GM23248 (cell line): ENCODE data around the gene SLC43A2.

Experiments used
- EZH2 ChIP-seq: fragments of 200-600 bp; sonication (generic); IDR thresholded peaks from 2 replicates; pipeline ENCODE4 v1.6.1; 2018; ENCODE audit warnings: antibody characterized with exemption, mild to moderate bottlenecking; ENCODE audit not compliant: insufficient read depth, poor library complexity, severe bottlenecking
- EZH2phosphoT487 ChIP-seq: fragments of 200-600 bp; sonication (generic); IDR thresholded peaks from 2 replicates; pipeline ENCODE4 v1.6.1; 2018; ENCODE audit warnings: antibody characterized with exemption, moderate library complexity, mild to moderate bottlenecking, low read depth; ENCODE audit not compliant: insufficient read depth

DNA sequence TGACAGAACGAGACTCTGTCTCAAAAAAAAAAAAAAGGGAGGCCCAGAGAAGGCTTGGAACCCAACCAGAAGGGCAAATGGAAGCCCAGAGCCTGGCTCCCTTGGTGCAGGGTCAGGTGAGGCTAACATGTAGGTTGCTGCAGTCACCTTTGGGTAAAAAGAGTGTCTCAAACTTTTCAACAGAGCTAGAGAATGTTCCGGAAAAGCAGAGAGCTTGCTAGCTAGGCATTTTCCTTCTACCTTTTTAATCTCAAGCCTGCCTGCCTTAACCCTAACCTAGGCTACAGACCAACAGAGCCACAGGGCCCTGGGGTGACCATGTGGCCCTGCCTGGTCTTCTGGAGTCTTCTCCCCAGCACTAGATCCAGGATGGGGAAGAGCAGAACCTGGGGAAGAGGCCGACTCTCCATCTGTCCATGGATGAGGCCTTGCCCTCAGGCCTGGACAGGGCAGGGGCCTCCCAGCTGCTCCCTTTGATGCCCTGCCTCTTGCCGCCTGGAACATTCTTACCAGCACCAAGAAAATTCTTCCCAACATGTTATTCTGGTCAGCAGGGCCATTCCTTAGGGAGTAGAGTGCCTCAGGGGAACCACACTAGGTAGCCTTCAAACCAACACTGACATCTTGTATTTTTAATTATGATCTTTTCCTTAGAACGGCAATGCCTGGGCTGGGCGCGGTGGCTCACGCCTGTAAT, 30.1 kb downstream of the SLC43A2 start:
- no peak for TF ChIP-seq EZH2
- TF ChIP-seq EZH2phosphoT487: no peak
